ENCODE results near the gene YBX2. TPM values are rescaled to one million over a fixed set of nuclear protein-coding genes. Genes with fewer than 3 reads are reported as not detected.

The YBX2 gene
- polyA plus RNA-seq, 1 donor (not counting 4 experiments of a cell fraction or from before 2014, with no cell fraction given): 0.05 TPM

- no peak for FAIRE-seq
- Histone ChIP-seq H3K4me2 (ENCODE audit: control insufficient read depth, extremely low read depth, insufficient read depth, low read depth, low read length) (peak within 1 kb of the TSS; percentile 92), H2AFZ (ENCODE audit: control insufficient read depth, low read length) (peak within 1 kb of the TSS; percentile 98), H3K9ac (ENCODE audit: control insufficient read depth, extremely low read depth, insufficient read depth, low read length) (peak within 1 kb of the TSS; percentile 74), H3K36me3 (ENCODE audit: control insufficient read depth in 2 of 2, extremely low read depth in 1 of 2, insufficient read depth in 2 of 2, low read length in 2 of 2) (peaks cover under 1 to 21% of the 10 kb centered on the region in 2 experiments), H3K4me1 (ENCODE audit: control insufficient read depth, extremely low read depth, insufficient read depth, low read length) (peaks cover 34% of the 10 kb centered on the region), H3K27me3 (ENCODE audit: control insufficient read depth, extremely low read depth, insufficient read depth, low read length) (no peaks in the 10 kb centered on the region), H3K27ac (ENCODE audit: control insufficient read depth, insufficient read depth, low read length) (peak within 1 kb of the TSS; percentile 47), H3K9me3 (ENCODE audit: control insufficient read depth, low read depth, low read length) (no peaks in the 10 kb centered on the region), H4K20me1 (ENCODE audit: control insufficient read depth, extremely low read depth, insufficient read depth, low read length) (no peaks in the 10 kb centered on the region), H3K79me2 (ENCODE audit: control insufficient read depth, insufficient read depth, low read length) (no peaks in the 10 kb centered on the region), H3K9me1 (ENCODE audit: control insufficient read depth, extremely low read depth, insufficient read depth, low read length) (no peaks in the 10 kb centered on the region), H3K4me3 (ENCODE audit: control insufficient read depth in 2 of 3, extremely low read depth in 1 of 3, insufficient read depth in 2 of 3, low read depth in 1 of 3, low read length in 3 of 3) (peak within 1 kb of the TSS; percentile 41 to 75 (median 54))
- DNase-seq (ENCODE audit: low read depth, low spot score): no peak
- TF ChIP-seq EZH2 (IDR thresholded peaks at IDR 0.05; ENCODE audit: low read length): no peak
- TF ChIP-seq CTCF (optimal IDR thresholded peaks at IDR 0.05 in 1 of 3, IDR thresholded peaks at IDR 0.05 in 1 of 3, conservative IDR thresholded peaks at IDR 0.05 in 1 of 3; ENCODE audit: extremely low read depth in 1 of 3, insufficient read depth in 2 of 3, low read length in 3 of 3): peak in 1 of 3 experiments; percentile 6
- dilution Hi-C loops (cut with MboI; ENCODE audit: extremely low pct_ligation_motif_present, low sequenced_read_pairs): no loop called here
Observed at GRCh38 chr17:7262192-7262934, 32.1 kb downstream of the YBX2 start, which contains the start of gene CLDN7. TSS of gene CLDN7 (minus strand) at chr17:7262478. CDS start at chr17:7262043, 435 bp downstream.

DNA sequence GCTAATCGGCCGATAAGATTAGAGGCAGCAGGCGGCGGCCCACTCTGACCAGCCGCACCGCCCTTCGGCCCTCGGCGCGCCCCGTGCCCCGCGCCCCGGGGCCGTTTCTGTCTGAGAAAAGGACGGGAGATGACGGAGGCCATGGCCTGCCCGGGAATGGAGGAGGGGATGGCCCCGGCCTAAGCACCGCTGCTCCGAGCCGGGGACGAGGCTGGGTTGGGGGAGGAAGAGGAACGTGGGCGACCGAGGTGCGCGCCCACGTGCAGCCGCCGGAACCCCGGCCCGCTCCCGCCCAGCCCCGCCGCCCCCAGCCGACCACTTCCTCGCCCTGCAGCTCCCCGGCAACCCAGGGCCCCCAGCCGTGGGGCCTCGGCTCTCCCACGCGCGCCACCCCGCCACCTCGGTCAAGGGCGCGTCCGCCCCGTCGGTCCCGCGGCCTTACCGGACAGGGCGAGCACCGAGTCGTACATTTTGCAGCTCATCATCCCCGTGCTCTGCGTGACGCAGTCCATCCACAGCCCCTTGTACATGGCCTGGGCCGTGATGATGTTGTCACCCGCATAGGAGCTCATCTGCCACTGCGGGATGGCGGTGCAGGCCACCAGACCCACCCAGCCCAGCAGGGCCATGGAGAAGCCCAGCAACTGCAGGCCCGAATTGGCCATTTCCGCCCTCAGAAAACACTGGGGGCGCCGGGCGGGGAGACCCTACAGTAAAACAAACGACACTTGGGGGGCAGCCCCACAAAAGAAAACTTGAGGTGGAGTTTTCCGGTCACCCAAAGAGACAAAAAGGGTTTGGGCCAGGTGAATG is 32.9 kb downstream of the YBX2 start:
- Histone ChIP-seq H3K9me3 (ENCODE audit: control insufficient read depth, low read depth, low read length) (no peaks in the 10 kb centered on the region), H3K27me3 (ENCODE audit: control insufficient read depth, extremely low read depth, insufficient read depth, low read length) (no peaks in the 10 kb centered on the region), H3K4me1 (ENCODE audit: control insufficient read depth, extremely low read depth, insufficient read depth, low read length) (peaks cover 34% of the 10 kb centered on the region), H4K20me1 (ENCODE audit: control insufficient read depth, extremely low read depth, insufficient read depth, low read length) (no peaks in the 10 kb centered on the region), H3K36me3 (ENCODE audit: control insufficient read depth in 2 of 2, extremely low read depth in 1 of 2, insufficient read depth in 2 of 2, low read length in 2 of 2) (peaks cover 3 to 28% of the 10 kb centered on the region in 2 experiments), H3K9ac (ENCODE audit: control insufficient read depth, extremely low read depth, insufficient read depth, low read length) (peak overlapping the region; percentile 74), H3K4me3 (ENCODE audit: control insufficient read depth in 2 of 3, extremely low read depth in 1 of 3, insufficient read depth in 2 of 3, low read depth in 1 of 3, low read length in 3 of 3) (peak overlapping the region; percentile 41 to 42 (median 41)), H3K79me2 (ENCODE audit: control insufficient read depth, insufficient read depth, low read length) (no peaks in the 10 kb centered on the region), H2AFZ (ENCODE audit: control insufficient read depth, low read length) (peak overlapping the region; percentile 79), H3K9me1 (ENCODE audit: control insufficient read depth, extremely low read depth, insufficient read depth, low read length) (no peaks in the 10 kb centered on the region), H3K4me2 (ENCODE audit: control insufficient read depth, extremely low read depth, insufficient read depth, low read depth, low read length) (peak overlapping the region; percentile 92), H3K27ac (ENCODE audit: control insufficient read depth, insufficient read depth, low read length) (peak overlapping the region; percentile 40)
- TF ChIP-seq EZH2 (IDR thresholded peaks at IDR 0.05; ENCODE audit: low read length) (no peak), CTCF (optimal IDR thresholded peaks at IDR 0.05 in 1 of 3, IDR thresholded peaks at IDR 0.05 in 1 of 3, conservative IDR thresholded peaks at IDR 0.05 in 1 of 3; ENCODE audit: extremely low read depth in 1 of 3, insufficient read depth in 2 of 3, low read length in 3 of 3) (no peak)
- dilution Hi-C loops (cut with MboI; ENCODE audit: extremely low pct_ligation_motif_present, low sequenced_read_pairs): no loop called here
- no peak for DNase-seq (ENCODE audit: low read depth, low spot score)
- no peak for FAIRE-seq
